HG02763 (cell line): Measurements from ENCODE around the gene C14orf132.

Experiments used
- ATAC-seq: cut with Tn5 transposase; IDR thresholded peaks from one replicate; pipeline ENCODE4 v1.9.1; 2021; ENCODE audit warnings: mild to moderate bottlenecking, moderate library complexity; ENCODE audit not compliant: unreplicated experiment

C14orf132 gene

DNA sequence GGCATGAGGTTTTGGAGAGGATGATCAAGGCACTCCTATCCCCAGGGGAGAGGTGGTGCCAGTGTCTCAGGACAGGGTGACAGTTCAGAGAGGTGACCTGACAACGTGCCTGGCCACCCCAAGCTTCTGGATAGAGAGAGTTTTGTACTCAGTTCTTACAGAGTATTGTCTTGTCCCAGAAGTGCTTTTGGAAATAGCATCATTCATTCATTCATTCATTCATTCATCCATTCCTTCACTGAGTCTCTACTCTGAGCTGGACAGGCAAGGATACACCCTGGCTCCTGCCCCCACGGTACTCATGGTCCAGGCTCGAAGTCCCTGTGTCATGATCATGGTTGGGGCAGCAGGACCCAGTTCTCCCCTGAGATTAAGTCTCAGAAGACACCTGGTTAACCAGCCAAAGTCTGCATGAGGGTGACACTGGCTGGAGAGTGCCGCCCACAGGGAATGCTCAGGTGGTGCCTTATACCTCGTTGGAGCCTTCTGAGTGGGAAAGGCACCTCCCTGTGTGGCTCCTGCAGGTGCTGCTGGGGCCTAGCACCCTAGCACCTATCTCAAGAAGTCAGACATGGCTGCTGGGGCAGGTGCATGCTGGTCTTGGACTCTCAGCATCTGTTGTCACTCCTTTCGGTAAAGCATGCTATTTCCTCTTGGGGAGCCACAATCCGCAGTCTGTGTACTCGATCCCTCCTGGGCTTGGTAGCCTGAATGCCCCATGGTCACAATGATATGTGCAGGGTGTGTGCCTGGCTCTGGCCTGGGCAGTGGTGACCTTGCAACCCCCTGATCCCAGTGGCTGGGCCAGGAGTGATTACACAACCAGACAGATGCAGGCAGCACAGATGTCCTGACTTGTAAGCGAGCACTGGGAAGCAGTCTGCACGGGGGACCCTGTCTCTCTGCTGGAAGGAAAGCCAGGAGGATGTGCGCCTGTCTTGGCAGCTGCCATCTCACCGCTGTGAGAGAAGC is 57.8 kb downstream of the C14orf132 start:
- no peak for ATAC-seq

DNA sequence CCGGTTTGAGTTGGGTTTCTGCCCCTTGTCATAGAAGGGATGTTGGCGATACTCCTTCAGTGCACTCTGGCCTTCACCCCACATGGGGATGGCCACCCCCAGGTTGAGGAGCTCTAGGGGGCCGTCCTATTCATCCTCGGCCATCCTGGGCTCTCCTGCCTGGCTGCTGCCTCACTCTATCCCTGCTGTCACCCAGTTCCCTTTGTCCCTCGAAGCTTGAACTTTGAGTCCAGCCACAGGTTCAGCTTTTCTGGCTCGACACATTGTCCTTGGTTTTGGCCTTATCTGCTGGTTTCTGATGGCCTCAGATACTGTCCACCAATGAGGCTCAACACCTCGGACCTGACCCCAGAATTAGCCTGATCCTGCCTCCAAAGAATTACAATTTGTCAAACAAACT is 58.6 kb downstream of the C14orf132 start:
- ATAC-seq: no peak

DNA sequence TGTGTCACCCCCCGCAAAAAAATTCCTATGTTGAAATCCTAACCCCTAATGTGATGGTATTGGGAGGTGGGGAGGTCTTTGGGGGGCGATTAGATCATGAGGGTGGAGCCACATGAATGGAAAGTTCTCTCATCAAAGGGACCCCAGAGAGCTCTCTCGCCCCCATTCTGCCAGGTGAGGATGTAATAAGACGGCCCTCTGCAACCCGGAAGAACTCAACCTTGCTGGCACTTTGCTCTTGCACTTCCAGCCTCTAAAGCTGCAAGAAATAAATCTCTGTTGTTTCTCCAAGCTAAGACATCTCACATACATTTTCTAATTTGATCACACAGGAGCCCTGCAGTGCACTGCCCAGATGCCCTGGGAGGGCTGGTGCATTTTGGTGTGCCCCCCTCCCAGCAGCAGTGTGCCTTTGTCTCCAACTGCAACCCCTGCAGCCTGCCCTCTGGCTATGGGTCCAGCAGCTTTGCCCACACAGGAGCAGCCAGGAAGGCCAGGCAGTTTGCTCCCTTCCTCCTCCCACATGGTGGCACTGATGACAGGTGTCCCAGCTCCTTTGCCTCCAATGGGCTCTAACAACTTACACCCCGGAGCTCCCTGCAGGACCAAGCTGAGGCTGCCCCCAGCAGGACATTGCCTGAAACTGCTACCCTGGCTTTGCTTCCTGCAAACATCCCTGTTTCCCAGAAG is 59.3 kb downstream of the C14orf132 start:
- ATAC-seq: no peak

DNA sequence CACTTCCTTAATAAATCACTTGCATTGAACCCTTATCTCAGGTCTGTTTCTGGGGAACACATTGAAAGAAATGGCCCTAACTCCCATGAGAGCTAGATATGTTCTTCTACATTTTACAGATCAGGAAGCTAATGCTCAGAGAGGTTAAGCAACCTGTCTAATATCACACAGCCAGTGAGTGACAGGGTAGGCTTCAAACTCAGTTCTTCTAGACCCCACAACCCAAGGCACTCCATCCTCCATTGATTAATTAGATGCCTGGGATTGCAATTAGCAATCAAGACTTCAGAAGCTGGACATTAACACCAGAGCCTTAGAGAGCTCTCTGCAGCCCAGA is 59.8 kb downstream of the C14orf132 start:
- no peak for ATAC-seq

DNA sequence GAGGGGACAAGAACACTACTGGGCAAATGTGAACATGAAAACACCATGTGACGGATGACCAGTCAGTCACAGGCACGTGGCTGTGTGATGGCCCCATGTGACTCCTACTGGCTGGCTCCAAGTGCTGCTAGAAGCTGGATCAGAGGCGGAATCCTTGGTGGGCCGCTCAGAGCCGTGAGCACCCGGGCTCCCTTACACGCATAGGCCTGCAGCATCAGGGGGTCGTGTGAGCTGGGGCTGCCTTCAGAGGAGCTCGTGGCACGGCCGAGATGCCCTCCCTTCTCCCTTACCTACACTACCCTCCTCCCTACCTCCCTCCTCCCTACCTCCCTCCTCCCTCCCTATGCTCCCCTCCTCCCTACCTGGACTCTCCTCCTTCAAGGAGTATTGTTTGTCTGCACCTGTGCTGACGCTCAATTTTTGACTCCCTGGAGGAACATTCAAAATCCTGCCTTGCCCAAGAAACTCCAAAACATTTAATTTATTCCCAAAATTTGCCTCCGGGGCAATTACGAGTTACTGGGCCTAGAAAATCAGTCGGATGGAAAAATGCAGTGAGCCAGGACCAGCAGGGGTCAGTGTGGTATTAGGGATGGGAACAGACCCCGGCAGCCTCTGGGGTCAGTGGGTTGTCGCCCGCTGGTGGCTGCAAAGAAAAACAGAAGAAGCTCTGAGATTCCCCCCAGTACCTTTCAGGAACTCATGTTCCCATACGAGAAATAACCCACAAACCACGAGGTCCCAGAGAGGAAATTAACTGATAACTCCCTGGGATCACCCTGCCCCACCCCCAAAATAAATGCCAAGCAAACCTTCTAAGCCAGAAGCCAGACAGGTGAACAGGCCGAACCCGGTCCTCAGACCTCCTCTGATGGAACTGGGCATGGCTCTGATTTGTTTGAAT is 61.3 kb downstream of the C14orf132 start:
- no peak for ATAC-seq

DNA sequence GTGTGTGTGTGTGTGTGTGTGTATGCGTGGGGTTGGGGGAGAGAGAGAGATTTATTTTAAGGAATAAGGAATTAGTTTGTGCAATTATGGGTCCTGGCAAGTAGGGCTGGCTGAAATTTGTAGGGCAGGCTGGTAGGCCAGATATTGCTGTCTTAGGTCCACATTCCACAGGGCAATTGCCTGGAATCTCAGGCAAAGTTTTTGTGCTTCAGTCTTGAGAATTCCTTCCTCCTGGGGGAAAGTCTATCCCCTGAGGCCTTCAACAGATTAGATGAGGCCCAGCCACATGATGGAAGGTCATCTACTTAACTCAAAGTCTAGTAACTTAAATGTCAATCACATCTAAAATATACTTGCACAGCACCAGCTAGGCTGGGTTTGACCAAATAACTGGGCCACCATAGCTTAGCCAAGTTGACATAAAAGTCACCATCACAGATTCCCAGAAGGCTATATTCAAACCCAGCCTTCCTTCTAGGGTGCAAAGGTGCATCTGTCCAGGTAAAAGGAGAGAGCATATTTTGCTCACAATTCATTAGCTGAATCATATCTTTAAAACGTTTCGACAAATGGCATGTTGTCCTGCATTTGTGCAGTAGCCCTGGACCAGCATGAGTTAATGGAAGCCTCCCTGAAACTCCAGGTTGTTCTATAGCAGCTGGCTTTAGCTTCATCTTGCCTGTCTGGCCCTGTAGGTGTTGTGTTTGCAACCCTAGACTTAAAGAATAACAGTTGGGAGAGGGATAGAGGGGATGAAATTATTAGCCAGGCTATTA is 63.1 kb downstream of the C14orf132 start:
- ATAC-seq: no peak

DNA sequence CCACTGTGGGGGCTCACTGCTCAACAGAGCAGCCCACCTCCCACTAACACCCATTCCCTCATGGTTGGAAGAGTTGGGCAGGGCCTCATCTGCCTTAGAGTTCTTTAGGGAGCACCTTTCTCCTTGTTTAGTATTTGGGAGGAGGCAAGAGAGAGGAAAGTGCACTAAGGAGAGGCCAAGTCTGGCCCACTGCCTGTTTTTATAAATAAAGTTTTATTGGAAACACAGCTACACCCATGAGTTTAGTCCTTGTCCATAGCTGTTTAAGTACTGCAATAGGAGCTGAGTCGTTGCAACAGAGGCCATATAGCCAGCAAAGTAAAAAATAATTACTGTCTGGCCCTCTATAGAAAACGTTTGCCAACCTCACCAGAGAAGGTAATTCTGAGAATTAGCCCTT is 63.9 kb downstream of the C14orf132 start:
- no peak for ATAC-seq

DNA sequence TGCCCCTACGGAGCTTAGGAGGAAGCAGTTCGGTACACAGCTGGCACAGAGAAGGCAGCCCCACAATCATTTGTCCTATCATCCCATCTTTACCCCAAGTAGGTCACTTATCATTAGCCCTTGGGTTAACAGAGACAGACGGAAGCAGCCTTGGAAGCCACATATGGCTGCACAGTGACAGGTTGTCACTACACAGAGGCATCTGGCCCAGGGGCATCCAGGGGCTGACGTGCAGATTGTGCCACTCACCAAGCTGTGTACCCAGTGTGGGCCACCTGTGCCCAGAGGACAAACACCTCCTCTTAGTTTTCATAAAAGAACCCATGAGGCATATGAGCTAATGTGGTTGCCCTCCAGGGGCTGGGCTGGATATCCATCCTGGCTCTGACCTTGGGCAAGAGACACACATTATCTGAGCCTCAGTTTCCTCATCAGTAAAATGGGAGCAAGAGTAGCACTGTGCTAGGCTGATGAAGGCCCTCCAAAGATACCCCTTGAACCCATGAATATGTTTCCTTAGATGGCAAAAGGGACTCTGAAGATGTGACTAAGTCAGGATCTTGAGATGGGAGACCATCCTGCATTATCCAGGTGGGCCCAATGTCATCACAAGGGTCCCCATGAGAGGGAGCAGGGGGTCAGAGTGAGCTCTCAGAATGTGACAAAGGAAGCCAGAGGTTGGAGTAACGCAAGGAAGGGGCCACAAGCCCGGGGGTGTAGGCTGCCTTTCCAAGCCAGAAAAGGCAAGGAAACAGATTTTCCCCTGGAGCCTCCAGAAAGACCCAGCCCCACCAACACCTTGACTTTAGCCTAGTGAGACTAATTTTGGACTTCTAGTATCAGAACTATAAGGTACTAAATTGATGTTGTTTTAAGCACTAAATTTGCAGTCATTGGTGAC is 64.6 kb downstream of the C14orf132 start:
- ATAC-seq: no peak

DNA sequence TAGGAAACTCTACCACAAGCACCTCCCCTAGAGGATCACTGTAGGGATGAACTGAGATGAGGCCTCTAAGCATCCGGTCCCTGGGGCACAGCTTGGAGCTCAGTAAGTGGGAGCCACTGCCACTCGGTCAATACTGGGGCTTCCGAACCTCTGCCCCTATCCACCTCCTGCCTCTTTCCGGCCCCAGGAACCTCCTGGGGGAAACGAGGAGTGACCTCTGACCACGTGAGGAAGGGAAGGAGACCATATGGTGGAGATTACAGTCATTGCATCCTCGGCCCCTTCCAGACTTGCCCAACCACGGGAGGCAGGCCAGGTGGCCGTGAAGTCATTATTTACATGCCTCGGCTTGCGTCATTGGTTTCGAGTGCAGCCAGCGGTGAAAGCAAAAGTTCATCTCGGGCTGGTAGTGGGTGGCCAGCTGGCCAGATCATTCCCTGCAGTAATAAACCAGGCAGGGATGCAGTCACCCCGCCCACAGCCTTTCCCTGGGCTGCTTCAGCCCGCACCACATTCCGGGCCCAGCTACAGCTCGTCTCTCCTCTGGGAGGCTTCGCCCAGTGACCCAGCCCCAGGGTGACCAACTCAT is 65.4 kb downstream of the C14orf132 start:
- no peak for ATAC-seq

DNA sequence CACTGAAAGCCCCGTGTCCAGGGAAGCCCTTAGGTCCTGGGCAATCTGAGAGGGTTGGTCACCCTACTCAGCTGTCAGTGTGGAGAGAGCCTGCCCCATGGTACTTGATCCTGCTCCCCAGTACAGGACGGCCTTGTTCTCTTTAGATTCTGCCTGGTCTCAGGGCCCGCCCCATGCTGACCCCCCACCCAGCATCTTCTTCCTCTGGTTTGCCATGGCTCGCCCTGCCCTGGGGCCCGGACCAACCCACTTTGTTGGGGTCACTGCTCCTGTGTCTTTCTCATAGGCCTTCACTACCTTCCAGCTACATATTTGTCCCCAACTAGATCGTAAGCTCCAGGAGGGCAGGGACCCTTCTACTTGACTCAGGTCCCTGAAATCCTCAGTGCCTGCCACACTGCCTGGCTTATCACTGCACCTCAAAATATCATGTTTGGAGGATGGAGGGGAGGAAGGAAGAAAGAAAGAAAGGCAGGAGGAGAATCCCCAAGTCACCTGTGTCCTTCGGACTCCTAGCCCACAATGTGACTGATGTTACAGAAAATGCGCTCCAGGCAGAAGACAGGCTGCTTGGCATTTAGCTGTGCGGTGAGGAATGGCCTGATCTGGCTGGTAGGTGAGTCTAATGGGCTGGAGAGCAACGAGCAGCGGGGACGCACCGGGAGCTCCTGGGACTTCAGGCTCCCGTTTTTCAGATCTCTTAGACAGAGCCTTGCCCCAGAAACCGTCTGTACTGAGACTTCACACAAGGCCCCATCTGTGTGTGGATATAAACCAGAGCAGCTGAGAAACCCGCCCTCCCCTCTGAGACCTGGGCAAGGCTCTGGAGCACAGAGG is 66.1 kb downstream of the C14orf132 start:
- ATAC-seq: no peak

DNA sequence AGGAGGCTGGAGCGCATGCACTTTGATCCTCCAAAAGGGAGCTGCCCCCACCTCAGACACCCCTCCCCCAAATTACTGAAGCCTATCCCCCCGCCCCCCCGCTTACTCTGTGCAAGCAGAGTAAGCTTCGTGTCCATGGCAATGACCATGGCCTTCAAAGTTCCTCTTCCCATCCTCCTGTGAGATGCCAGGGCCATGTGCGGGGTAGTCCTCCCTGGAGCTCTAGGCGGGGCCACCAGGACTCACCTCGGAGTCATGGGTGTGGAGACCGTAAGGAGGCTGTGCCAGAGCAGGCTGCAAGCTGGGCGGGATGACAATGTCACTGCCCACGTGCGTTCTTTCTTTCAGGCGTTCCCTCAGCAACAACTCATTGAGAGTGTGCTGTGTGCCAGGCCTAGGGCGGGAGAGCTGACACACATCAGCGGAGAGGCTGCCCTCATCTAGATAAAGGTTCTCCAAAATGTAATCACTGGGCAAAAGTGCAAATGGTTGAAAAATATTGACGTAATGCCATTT is 66.8 kb downstream of the C14orf132 start:
- no peak for ATAC-seq

DNA sequence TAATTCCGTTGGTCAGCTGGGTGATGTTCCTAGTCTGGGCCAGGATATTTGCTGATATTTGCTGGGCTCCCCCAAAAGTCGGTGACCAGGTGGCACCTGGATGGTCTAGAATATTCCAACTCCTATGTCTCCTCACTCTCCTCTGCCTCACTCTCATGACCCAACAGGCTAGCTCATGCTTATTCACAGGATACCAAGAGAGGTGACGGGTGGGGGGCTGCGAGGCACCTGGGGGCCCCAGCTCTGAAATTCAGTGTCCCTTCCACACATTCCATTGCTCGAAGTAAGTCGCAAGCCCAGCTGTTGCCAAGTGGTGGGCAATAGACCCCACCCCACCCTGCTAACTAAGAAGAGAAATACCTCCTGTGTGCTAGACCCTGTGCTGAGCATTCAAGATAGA is 67.7 kb downstream of the C14orf132 start:
- ATAC-seq: no peak

DNA sequence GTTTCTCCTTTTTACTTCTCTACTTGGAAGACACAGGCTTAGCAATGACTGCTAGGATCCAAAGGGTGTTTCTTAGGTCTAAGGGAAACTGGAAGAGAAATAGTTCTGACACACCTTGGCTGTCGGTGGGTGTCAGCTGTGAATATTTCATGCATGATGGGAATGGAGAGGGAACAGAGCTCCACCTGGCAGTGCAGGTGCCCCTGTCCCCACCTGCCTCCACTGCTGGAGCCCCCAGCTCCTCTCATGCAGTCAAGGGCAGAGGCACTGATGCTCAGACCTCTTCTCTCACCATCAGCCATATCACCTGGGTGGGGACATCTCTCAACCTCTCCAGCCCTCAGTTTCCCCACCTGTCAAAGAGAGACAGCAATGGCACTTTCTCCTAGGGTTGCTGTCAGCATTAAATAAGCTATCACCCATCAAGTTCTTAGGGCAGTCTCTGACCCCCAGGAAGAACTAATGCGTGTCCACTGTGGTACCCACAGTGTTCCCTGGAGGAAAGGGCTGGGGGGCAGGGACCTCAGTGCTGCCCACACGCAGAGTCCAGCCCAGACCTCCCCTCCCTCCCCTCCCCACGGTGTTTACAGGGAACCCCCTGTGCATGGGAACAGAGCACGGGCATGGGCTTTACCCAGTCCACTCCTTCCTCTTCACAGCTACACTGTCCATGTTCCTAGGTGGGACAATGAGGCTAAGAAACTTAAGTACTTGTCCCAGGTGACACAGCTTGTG is 69.1 kb downstream of the C14orf132 start:
- ATAC-seq: no peak

DNA sequence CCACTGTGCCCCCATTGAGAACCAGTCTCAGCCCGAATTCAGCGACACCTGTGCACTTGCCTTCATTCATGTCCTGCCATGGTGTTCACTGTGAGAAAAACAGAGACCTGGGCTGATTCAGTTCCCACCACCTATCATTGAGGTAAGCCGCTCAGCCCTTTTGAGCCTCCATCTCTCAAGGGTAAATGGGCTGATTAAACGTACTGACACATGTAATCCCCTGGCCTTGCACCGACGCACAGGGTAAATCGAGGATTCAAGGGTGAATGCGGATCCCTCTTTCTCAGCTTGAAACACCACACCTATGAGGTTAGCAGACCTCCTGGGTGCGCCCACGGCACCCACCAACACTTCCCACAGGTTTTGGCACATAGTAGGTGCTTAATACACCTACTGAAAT is 69.7 kb downstream of the C14orf132 start:
- no peak for ATAC-seq

DNA sequence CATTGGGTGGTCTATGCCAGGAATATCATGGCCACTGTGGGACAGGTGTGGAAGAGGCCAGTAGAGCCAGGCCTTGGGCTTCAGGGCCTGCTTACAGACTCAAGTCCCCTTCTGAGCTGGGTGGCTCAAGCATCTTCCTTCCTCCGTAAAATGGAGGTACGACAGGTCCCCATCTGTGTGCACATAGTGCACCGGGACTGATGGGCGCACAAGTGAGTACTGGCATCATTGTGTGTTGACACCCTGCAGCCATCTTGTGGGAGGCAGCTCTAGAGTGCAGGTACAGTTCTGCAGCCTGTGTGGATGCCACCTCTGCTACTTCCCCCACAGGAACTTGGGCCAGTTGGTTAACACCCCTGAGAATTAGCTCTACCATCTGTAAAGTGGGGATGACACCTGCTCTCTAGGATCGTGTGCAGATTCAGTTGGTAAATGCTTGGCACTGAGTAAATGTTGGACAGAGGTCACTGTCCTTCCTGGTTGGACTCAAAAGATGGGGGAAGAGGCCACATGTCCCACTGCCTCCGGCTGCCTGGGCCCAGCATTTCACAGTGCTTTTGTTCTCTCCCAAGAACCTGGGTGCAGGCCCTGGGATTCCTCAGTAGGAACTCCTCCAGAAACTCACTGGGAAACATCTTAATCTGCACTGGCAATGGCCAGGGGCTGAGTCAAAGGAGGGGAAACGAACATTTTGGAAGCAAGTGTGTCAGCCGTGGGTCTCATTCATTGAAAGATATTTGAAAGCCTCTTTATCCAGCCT is 70.6 kb downstream of the C14orf132 start:
- ATAC-seq: no peak

DNA sequence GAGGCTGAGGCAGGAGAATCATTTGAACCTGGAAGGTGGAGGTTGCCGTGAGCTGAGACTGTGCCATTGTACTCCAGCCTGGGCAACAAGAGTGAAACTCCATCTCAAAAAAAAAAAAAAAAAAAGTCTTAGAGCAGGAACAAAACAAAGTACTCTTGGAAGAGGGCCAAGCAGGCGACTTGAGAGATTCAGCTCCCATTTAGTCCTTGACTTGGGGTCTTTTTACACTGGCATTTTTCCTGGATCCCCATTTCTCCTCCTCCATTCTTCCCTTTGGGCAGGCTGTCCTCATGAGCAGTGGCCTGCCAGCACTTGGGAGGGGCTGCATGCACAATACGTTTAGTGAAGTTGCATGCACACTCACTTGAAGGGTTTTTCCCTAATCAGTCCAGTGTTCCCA is 72.9 kb downstream of the C14orf132 start:
- ATAC-seq: no peak

DNA sequence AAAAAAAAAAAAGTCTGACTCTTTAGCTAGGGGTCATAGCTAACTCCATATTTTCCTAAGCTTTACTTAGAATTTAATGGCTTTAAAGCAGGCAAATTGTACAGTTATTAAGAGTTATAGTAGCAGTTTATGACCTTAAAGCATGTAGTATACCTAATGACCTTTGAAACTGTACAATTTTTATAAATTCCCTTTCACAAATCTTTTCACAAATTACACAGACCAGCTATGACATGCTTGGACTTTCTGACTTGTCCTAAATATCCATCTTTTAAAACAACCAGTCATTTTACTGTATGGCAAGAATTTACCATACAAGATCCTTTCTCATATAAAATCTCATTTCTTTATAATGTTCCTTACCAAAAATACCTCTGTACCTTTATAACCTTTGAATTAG is 74.8 kb downstream of the C14orf132 start:
- ATAC-seq: no peak
